Neural cell (in vitro differentiated cells): ENCODE measurements around the gene NDUFB11. TPM values are rescaled to one million over a fixed set of nuclear protein-coding genes. Genes with fewer than 3 reads are reported as not detected.

Experiments used
- H2AFZ ChIP-seq: fragments of 200-600, 300-800 bp; sonication (generic), shearing (Covaris generic); 2 replicates; pipeline ENCODE4 v1.6.0; 2014; ENCODE audit warnings: low read depth, mild to moderate bottlenecking, antibody characterized with exemption, low read length, moderate library complexity
- H3F3A ChIP-seq: fragments of 200-600 bp; shearing (Covaris generic); 2 replicates; pipeline ENCODE4 v1.6.1; 2016; ENCODE audit warnings: mild to moderate bottlenecking, moderate library complexity, mixed read lengths, antibody characterized with exemption, low read length; ENCODE audit not compliant: insufficient read depth, poor library complexity, severe bottlenecking
- H3K27ac ChIP-seq: fragments of 200-600, 300-800 bp; sonication (generic), shearing (Covaris generic); 2 replicates; pipeline ENCODE4 v1.5.1; 2014; ENCODE audit warnings: mild to moderate bottlenecking, low read length, moderate library complexity
- H3K27me3 ChIP-seq: fragments of 300-800, 200-600 bp; sonication (generic), shearing (Covaris generic); 2 replicates; pipeline ENCODE4 v1.6.0; 2014; ENCODE audit warnings: mild to moderate bottlenecking, low read depth, low read length, moderate library complexity; ENCODE audit not compliant: insufficient read depth
- H3K36me3 ChIP-seq: fragments of 300-800, 200-600 bp; sonication (generic), shearing (Covaris generic); 2 replicates; pipeline ENCODE4 v1.5.1; 2014; ENCODE audit warnings: mild to moderate bottlenecking, antibody characterized with exemption, low read length, moderate library complexity; ENCODE audit not compliant: insufficient read depth
- H3K4me2 ChIP-seq: fragments of 300-800, 200-600 bp; sonication (generic), shearing (Covaris generic); 2 replicates; pipeline ENCODE4 v1.6.0; 2014; ENCODE audit warnings: mild to moderate bottlenecking, low read length
- H3K4me3 ChIP-seq: fragments of 300-800, 200-600 bp; sonication (generic), shearing (Covaris generic); 2 replicates; pipeline ENCODE4 v1.5.1; 2014; ENCODE audit warnings: mild to moderate bottlenecking, low read length, moderate library complexity
- H3K79me2 ChIP-seq: fragments of 200-600 bp; shearing (Covaris generic); replicated peaks from 2 replicates; pipeline ENCODE4 v1.6.0; 2014; ENCODE audit warnings: mild to moderate bottlenecking, low read length, moderate library complexity; ENCODE audit not compliant: insufficient read depth
- H3K9ac ChIP-seq: fragments of 300-800, 200-600 bp; sonication (generic), shearing (Covaris generic); 2 replicates; pipeline ENCODE4 v1.6.1; 2016; ENCODE audit warnings: mild to moderate bottlenecking, low read length, mixed read lengths
- H3K9me2 ChIP-seq: fragments of 200-600 bp; shearing (Covaris generic); 2 replicates; pipeline ENCODE4 v1.6.1; 2016; ENCODE audit warnings: mild to moderate bottlenecking, low read length, mixed read lengths; ENCODE audit not compliant: insufficient read depth
- H3K9me3 ChIP-seq: fragments of 200-600, 300-800 bp; sonication (generic), shearing (Covaris generic); 2 replicates; pipeline ENCODE4 v1.6.1; 2016; ENCODE audit warnings: mild to moderate bottlenecking, mixed run types, low read length, moderate library complexity, mixed read lengths
- H4K20me1 ChIP-seq: fragments of 200-600 bp; shearing (Covaris generic); 2 replicates; pipeline ENCODE4 v1.6.1; 2016; ENCODE audit warnings: mild to moderate bottlenecking, mixed run types; ENCODE audit not compliant: insufficient read depth
- EP300 ChIP-seq: fragments of 450-650 bp; conservative IDR thresholded peaks from 2 replicates; pipeline ENCODE4 v1.6.1; 2014; ENCODE audit warnings: antibody characterized with exemption, mild to moderate bottlenecking, moderate library complexity; ENCODE audit not compliant: poor library complexity, severe bottlenecking
- EZH2 ChIP-seq: fragments of 200-600, 300-800 bp; shearing (Covaris generic), sonication (generic); IDR thresholded peaks from 2 replicates; pipeline ENCODE4 v1.6.1; 2014; ENCODE audit warnings: antibody characterized with exemption, low read length, borderline replicate concordance, mild to moderate bottlenecking; ENCODE audit not compliant: insufficient read depth, poor library complexity, severe bottlenecking
- MXI1 ChIP-seq: fragments of 450-650 bp; conservative IDR thresholded peaks from 2 replicates; pipeline ENCODE4 v1.6.1; 2014; ENCODE audit warnings: antibody characterized with exemption, mild to moderate bottlenecking; ENCODE audit not compliant: poor library complexity, severe bottlenecking
- POLR2AphosphoS5 ChIP-seq: IDR thresholded peaks from 2 replicates; pipeline ENCODE4 v1.6.1; 2012
- RAD21 ChIP-seq: fragments of 450-650 bp; conservative IDR thresholded peaks from 2 replicates; pipeline ENCODE4 v1.6.1; 2014; ENCODE audit warnings: antibody characterized with exemption, mild to moderate bottlenecking, moderate library complexity
- REST ChIP-seq: IDR thresholded peaks from 2 replicates; pipeline ENCODE4 v1.6.1; 2012; ENCODE audit warnings: borderline replicate concordance
- SMC3 ChIP-seq: fragments of 450-650 bp; conservative IDR thresholded peaks from 2 replicates; pipeline ENCODE4 v1.6.1; 2014; ENCODE audit warnings: antibody characterized with exemption, mild to moderate bottlenecking, moderate library complexity; ENCODE audit not compliant: poor library complexity
- TAF1 ChIP-seq: IDR thresholded peaks from 2 replicates; pipeline ENCODE4 v1.6.1; 2012; ENCODE audit warnings: low read depth
- polyA plus RNA-seq: library from polyadenylated mRNA; depleted of rRNA; stranded (reverse); fragments of >200 nt; gene quantifications from 2 replicates; pipeline ENCODE4 v1.2.3, GENCODE V29; 2014
- TF ChIP-seq, protein P1 (sequence below): fragments of 450-650 bp; IDR thresholded peaks from 2 replicates; pipeline ENCODE4 v1.5.1; 2014; ENCODE audit warnings: antibody characterized with exemption, mild to moderate bottlenecking, moderate library complexity; ENCODE audit not compliant: poor library complexity, severe bottlenecking

Gene NDUFB11
- polyA plus RNA-seq, 1 donor from 2014 or later: 184 TPM

DNA sequence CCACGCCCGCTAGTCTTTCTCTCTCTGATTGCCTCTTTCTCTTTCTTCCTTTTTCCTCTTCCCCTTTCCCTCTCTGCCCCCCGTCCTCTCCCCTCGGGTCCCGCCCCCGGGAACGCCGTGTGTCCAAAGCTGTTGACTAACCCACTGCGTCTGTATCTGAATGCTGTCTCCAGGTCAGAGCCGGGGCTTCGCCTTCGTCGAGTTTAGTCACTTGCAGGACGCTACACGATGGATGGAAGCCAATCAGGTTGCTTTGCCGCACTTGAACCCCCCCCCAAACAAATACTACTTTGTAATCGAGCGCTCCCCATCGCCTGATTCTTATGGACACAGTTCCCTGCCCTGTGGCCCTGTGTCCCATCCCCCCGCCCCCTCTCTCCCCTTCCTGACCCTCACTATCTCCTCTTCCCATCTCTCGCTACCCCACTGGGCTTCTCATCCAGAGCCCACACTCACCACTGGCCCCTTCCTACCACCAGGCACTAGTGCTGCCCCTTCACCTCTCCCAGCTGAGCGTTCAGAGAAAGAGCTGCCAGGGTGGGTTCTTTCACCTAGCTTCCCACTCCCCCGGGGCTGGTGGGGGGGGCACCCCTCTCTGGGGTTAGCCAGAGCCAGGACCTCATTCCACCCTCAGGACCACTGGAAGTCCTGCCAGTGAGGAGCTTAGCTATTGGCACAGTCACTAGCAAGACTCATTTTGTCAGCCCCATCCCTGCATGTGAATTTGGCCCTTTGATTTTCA is 30.5 kb upstream of the NDUFB11 start:
- Histone ChIP-seq H3K9me3 (no peaks in the 10 kb centered on the region), H3K9ac (no peak overlapping the region), H3F3A (no peaks in the 10 kb centered on the region), H3K27me3 (no peaks in the 10 kb centered on the region), H3K79me2 (no peaks in the 10 kb centered on the region), H2AFZ (no peak overlapping the region), H3K4me3 (no peak overlapping the region), H3K9me2 (no peaks in the 10 kb centered on the region), H4K20me1 (no peaks in the 10 kb centered on the region), H3K4me2 (no peak overlapping the region), H3K36me3 (no peaks in the 10 kb centered on the region), H3K27ac (no peak overlapping the region)
- no peak for TF ChIP-seq POLR2AphosphoS5
- TF ChIP-seq RAD21: no peak
- no peak for TF ChIP-seq SMC3
- no peak for TF ChIP-seq TAF1
- TF ChIP-seq REST: no peak

GRCh38 chrX:47174376-47174775 is 29.9 kb upstream of the NDUFB11 start:
- H3K27me3 ChIP-seq: no peaks in the 10 kb centered on the region
- no peaks in the 10 kb centered on the region for H3K9me3 ChIP-seq
- H3F3A ChIP-seq: no peaks in the 10 kb centered on the region
- TF ChIP-seq POLR2AphosphoS5 (no peak), RAD21 (no peak), EP300 (no peak), REST (no peak), SMC3 (no peak), MXI1 (no peak), EZH2 (no peak), TAF1 (no peak)
- TF ChIP-seq, protein P1, sequence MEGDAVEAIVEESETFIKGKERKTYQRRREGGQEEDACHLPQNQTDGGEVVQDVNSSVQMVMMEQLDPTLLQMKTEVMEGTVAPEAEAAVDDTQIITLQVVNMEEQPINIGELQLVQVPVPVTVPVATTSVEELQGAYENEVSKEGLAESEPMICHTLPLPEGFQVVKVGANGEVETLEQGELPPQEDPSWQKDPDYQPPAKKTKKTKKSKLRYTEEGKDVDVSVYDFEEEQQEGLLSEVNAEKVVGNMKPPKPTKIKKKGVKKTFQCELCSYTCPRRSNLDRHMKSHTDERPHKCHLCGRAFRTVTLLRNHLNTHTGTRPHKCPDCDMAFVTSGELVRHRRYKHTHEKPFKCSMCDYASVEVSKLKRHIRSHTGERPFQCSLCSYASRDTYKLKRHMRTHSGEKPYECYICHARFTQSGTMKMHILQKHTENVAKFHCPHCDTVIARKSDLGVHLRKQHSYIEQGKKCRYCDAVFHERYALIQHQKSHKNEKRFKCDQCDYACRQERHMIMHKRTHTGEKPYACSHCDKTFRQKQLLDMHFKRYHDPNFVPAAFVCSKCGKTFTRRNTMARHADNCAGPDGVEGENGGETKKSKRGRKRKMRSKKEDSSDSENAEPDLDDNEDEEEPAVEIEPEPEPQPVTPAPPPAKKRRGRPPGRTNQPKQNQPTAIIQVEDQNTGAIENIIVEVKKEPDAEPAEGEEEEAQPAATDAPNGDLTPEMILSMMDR: no peak
- H3K4me3 ChIP-seq: no peak overlapping the region
- no peaks in the 10 kb centered on the region for H4K20me1 ChIP-seq
- H3K27ac ChIP-seq: no peak overlapping the region
- no peaks in the 10 kb centered on the region for H3K79me2 ChIP-seq
- no peak overlapping the region for H2AFZ ChIP-seq
- no peaks in the 10 kb centered on the region for H3K36me3 ChIP-seq
- H3K9ac ChIP-seq: no peak overlapping the region
- no peak overlapping the region for H3K4me2 ChIP-seq
- no peaks in the 10 kb centered on the region for H3K9me2 ChIP-seq
